ENCODE results near the gene CYP3A4.

GRCh38 chr7:99713995-99714570 lies 69.9 kb downstream of the CYP3A4 start:
- TF ChIP-seq SIN3A (IDR thresholded peaks at IDR 0.05; ENCODE audit: borderline replicate concordance in 2 of 2, control insufficient read depth in 1 of 2, low read depth in 2 of 2, low read length in 2 of 2) (no peak), SRF (CRISPR knock-in tag; IDR thresholded peaks at IDR 0.05) (no peak), CBFA2T3 (IDR thresholded peaks at IDR 0.05) (peak; percentile 25; the same call in 1 of the 2 replicates), SUPT5H (IDR thresholded peaks at IDR 0.05) (no peak), SMC3 (conservative IDR thresholded peaks at IDR 0.05; ENCODE audit: insufficient read depth, low read depth, low read length) (no peak), MIER1 (IDR thresholded peaks at IDR 0.05; ENCODE audit: low read depth) (no peak), POLR2AphosphoS5 (IDR thresholded peaks at IDR 0.05; ENCODE audit: control insufficient read depth, insufficient read depth, low read depth, low read length) (no peak), TAF1 (IDR thresholded peaks at IDR 0.05; ENCODE audit: control insufficient read depth, extremely low read depth, insufficient read depth, low read length, severe bottlenecking) (no peak), CTCF (IDR thresholded peaks at IDR 0.05 in 2 of 3, conservative IDR thresholded peaks at IDR 0.05 in 1 of 3; ENCODE audit: insufficient read depth in 2 of 3, low read depth in 1 of 3, low read length in 3 of 3) (0 out of 6 replicates have a peak, but pooled peaks of 1 of the 3 experiments have one; percentile 1), CREB1 (IDR thresholded peaks at IDR 0.05) (no peak), CREB1 (CRISPR knock-in tag; IDR thresholded peaks at IDR 0.05) (no peak)

All from K562 (cell line).